Measurements from ENCODE around the gene COL21A1.

- TF ChIP-seq CTCF (IDR thresholded peaks at IDR 0.05) (no peak), POLR2A (IDR thresholded peaks at IDR 0.05) (no peak), POLR2AphosphoS5 (IDR thresholded peaks at IDR 0.05) (no peak)
Measured at GRCh38 chr6:56144538-56145324, 102.6 kb downstream of the COL21A1 start.
